ENCODE results near the gene OR2T4.

The OR2T4 gene

GRCh38 chr1:248361121-248361715 is at the start of gene OR2T4:
OR2T4 (plus strand) TSS chr1:248361665; CDS start chr1:248361665, 0 bp downstream.
- DNase-seq: no peak

- DNase-seq: no peak
Observed at GRCh38 chr1:248316796-248317195, 44.7 kb upstream of the OR2T4 start.

GRCh38 chr1:248324468-248324867 is 37.0 kb upstream of the OR2T4 start, which contains the start of gene OR2M7:
OR2M7 (minus strand) TSS chr1:248324568; CDS start chr1:248324568, 0 bp downstream.
- no peak for DNase-seq

- DNase-seq: no peak
Observed at GRCh38 chr1:248343451-248343850, 18.0 kb upstream of the OR2T4 start.

- no peak for DNase-seq
Observed at GRCh38 chr1:248348475-248348874, 13.0 kb upstream of the OR2T4 start, which contains the start of gene OR14C36. OR14C36 (plus strand) TSS chr1:248348775; CDS start chr1:248348775, 0 bp downstream.

GRCh38 chr1:248359415-248359814 is 2.0 kb upstream of the OR2T4 start:
- DNase-seq: no peak

- DNase-seq: no peak
Observed at GRCh38 chr1:248366609-248367008, 5.1 kb downstream of the OR2T4 start.

- DNase-seq: no peak
Observed at GRCh38 chr1:248372394-248372793, 10.9 kb downstream of the OR2T4 start.

GRCh38 chr1:248373761-248374160 is 12.3 kb downstream of the OR2T4 start:
- DNase-seq: no peak

- no peak for DNase-seq
Observed at GRCh38 chr1:248375446-248375845, 14.0 kb downstream of the OR2T4 start, which contains the start of gene OR2T6. OR2T6 (plus strand) TSS chr1:248375746; CDS start chr1:248387609, 11,863 bp downstream.

- DNase-seq: no peak
Observed at GRCh38 chr1:248376916-248377315, 15.5 kb downstream of the OR2T4 start.

- no peak for DNase-seq
Observed at GRCh38 chr1:248380854-248381253, 19.4 kb downstream of the OR2T4 start.

GRCh38 chr1:248388426-248388825 is 27.0 kb downstream of the OR2T4 start:
- no peak for DNase-seq

- DNase-seq: no peak
Observed at GRCh38 chr1:248393050-248393449, 31.6 kb downstream of the OR2T4 start.

- no peak for DNase-seq
Observed at GRCh38 chr1:248402748-248403147, 41.3 kb downstream of the OR2T4 start, which contains the start of gene OR2T1. OR2T1 (plus strand) TSS chr1:248403048; CDS start chr1:248406148, 3,100 bp downstream.

GRCh38 chr1:248404024-248404423 is 42.6 kb downstream of the OR2T4 start:
- DNase-seq: no peak

GRCh38 chr1:248406721-248407692 is 45.5 kb downstream of the OR2T4 start:
- DNase-seq: no peak

All from femur (tissue), 1 donor.